Osteoblast (primary cell): ENCODE data around the gene MARS1. TPM values are rescaled to one million over a fixed set of nuclear protein-coding genes. Genes with fewer than 3 reads are reported as not detected.
A peak's percentile ranks its signal among the peaks of the same experiment; 100 is the strongest.
"Not testable (repeated sequence)": the region's sequence is repeated elsewhere in the genome, so short reads cannot be mapped to it uniquely, and the experiment has no call there.

Experiments used
- DNase-seq: peaks from one replicate; pipeline ENCODE4 v3.0.0; 2011; ENCODE audit warnings: low spot score, mixed read lengths; ENCODE audit not compliant: insufficient read length; ENCODE audit errors: missing footprints
- H2AFZ ChIP-seq: 2 replicates; pipeline ENCODE4 v1.6.0; 2011; ENCODE audit warnings: mild to moderate bottlenecking, low read length
- H3K27ac ChIP-seq: 2 replicates; pipeline ENCODE4 v1.5.1; 2011; ENCODE audit warnings: mild to moderate bottlenecking, low read depth, low read length, moderate library complexity
- H3K27me3 ChIP-seq: 2 replicates; pipeline ENCODE4 v1.6.0; 2012; ENCODE audit warnings: mild to moderate bottlenecking, control low read depth, inconsistent platforms, low read length, moderate library complexity; ENCODE audit not compliant: insufficient read depth
- H3K36me3 ChIP-seq: 2 replicates; pipeline ENCODE4 v1.5.1; 2011; ENCODE audit warnings: mild to moderate bottlenecking, low read length, control low read depth, moderate library complexity; ENCODE audit not compliant: insufficient read depth
- H3K4me1 ChIP-seq: 2 replicates; pipeline ENCODE4 v1.5.1; 2011; ENCODE audit warnings: mild to moderate bottlenecking, low read length, control low read depth, moderate library complexity; ENCODE audit not compliant: insufficient read depth
- H3K4me2 ChIP-seq: 2 replicates; pipeline ENCODE4 v1.6.0; 2011; ENCODE audit warnings: mild to moderate bottlenecking, low read length; ENCODE audit not compliant: insufficient read depth
- H3K4me3 ChIP-seq: fragments of 200-600 bp; sonication (generic); 3 replicates; pipeline ENCODE4 v1.5.1; 2012; ENCODE audit warnings: mild to moderate bottlenecking, low read length, inconsistent platforms; ENCODE audit not compliant: insufficient read depth
- H3K79me2 ChIP-seq: 2 replicates; pipeline ENCODE4 v1.6.0; 2012; ENCODE audit warnings: mild to moderate bottlenecking, low read length, control low read depth, inconsistent platforms; ENCODE audit not compliant: insufficient read depth
- H3K9me3 ChIP-seq: 2 replicates; pipeline ENCODE4 v1.5.1; 2011; ENCODE audit warnings: low read depth, low read length, control low read depth
- H4K20me1 ChIP-seq: 2 replicates; pipeline ENCODE4 v1.6.0; 2012; ENCODE audit warnings: mild to moderate bottlenecking, low read length, control low read depth; ENCODE audit not compliant: insufficient read depth
- CTCF ChIP-seq: IDR thresholded peaks from 2 replicates; pipeline ENCODE4 v1.5.1; 2011; ENCODE audit warnings: mild to moderate bottlenecking, low read depth, low read length, moderate library complexity; ENCODE audit errors: extremely low read depth
- total RNA-seq: library from RNA; depleted of rRNA; stranded (reverse); fragments of >200 nt; gene quantifications from 2 replicates; pipeline ENCODE4 v1.2.3, GENCODE V29; 2012

The MARS1 gene
- total RNA-seq, 1 donor, result 187 TPM

GRCh38 chr12:57441846-57442427 is 45.9 kb upstream of the MARS1 start:
- no peak for TF ChIP-seq CTCF
- no peak overlapping the region for H3K4me2 ChIP-seq
- no peak for DNase-seq
- H3K4me1 ChIP-seq, result no peaks in the 10 kb centered on the region
- no peaks in the 10 kb centered on the region for H3K27me3 ChIP-seq
- no peaks in the 10 kb centered on the region for H4K20me1 ChIP-seq
- no peak overlapping the region for H2AFZ ChIP-seq
- H3K27ac ChIP-seq, result no peak overlapping the region
- H3K79me2 ChIP-seq, result no peaks in the 10 kb centered on the region
- no peaks in the 10 kb centered on the region for H3K36me3 ChIP-seq
- H3K4me3 ChIP-seq, result no peak overlapping the region
- no peaks in the 10 kb centered on the region for H3K9me3 ChIP-seq

- H3K4me3 ChIP-seq, H3K79me2 ChIP-seq, DNase-seq, H3K27ac ChIP-seq, H3K27me3 ChIP-seq, H3K36me3 ChIP-seq, H4K20me1 ChIP-seq, H3K4me2 ChIP-seq, H3K4me1 ChIP-seq, H2AFZ ChIP-seq, H3K9me3 ChIP-seq: not testable (repeated sequence)
Observed at GRCh38 chr12:57444337-57444736, 43.5 kb upstream of the MARS1 start.

- no peak for DNase-seq
- H3K4me3 ChIP-seq, result no peak overlapping the region
- no peak overlapping the region for H3K27ac ChIP-seq
- no peaks in the 10 kb centered on the region for H3K79me2 ChIP-seq
- H3K27me3 ChIP-seq, result no peaks in the 10 kb centered on the region
- H3K36me3 ChIP-seq, result no peaks in the 10 kb centered on the region
- H3K9me3 ChIP-seq, result no peaks in the 10 kb centered on the region
- H3K4me2 ChIP-seq, result no peak overlapping the region
- H4K20me1 ChIP-seq, result no peaks in the 10 kb centered on the region
- peak overlapping the region; percentile 35 for H2AFZ ChIP-seq
- no peaks in the 10 kb centered on the region for H3K4me1 ChIP-seq
- TF ChIP-seq CTCF, result no peak
Observed at GRCh38 chr12:57444744-57445143, 43.1 kb upstream of the MARS1 start.

GRCh38 chr12:57446292-57446960 is 41.4 kb upstream of the MARS1 start:
- H3K79me2 ChIP-seq, result no peaks in the 10 kb centered on the region
- H2AFZ ChIP-seq, result no peak overlapping the region
- H3K9me3 ChIP-seq, result no peaks in the 10 kb centered on the region
- H3K27ac ChIP-seq, result no peak overlapping the region
- no peaks in the 10 kb centered on the region for H3K36me3 ChIP-seq
- H4K20me1 ChIP-seq, result no peaks in the 10 kb centered on the region
- DNase-seq, result no peak
- TF ChIP-seq CTCF, result no peak
- no peak overlapping the region for H3K4me2 ChIP-seq
- peaks cover 10% of the 10 kb centered on the region for H3K4me1 ChIP-seq
- H3K27me3 ChIP-seq, result no peaks in the 10 kb centered on the region
- no peak overlapping the region for H3K4me3 ChIP-seq
